HG03439 (cell line): Measurements from ENCODE around the gene CAP2.
"Not testable (repeated sequence)": the region's sequence is repeated elsewhere in the genome, so short reads cannot be mapped to it uniquely, and the experiment has no call there.

Experiments
- ATAC-seq: cut with Tn5 transposase; IDR thresholded peaks from one replicate; pipeline ENCODE4 v1.9.1; 2021; ENCODE audit warnings: mild to moderate bottlenecking, moderate library complexity; ENCODE audit not compliant: unreplicated experiment

Gene CAP2

DNA sequence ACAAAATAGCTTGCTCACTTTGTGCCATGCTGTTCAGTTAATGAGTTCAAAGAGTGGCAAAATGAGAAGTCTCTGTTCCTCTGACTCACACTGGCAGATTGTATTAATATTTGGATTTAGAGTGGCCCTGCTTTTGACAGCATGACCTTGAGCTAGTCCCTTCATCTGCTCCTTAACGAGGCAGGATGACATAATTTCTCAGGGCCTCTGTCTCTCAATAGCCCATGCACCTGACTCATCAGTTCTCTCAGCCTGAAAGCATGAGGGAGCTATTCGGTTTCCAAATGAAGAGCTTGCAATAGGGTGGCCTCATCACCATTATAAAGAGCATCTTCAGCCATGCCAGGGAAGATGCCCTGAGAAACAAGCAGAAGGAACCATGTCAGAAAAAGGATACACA lies 38.2 kb downstream of the CAP2 start:
- ATAC-seq = no peak

DNA sequence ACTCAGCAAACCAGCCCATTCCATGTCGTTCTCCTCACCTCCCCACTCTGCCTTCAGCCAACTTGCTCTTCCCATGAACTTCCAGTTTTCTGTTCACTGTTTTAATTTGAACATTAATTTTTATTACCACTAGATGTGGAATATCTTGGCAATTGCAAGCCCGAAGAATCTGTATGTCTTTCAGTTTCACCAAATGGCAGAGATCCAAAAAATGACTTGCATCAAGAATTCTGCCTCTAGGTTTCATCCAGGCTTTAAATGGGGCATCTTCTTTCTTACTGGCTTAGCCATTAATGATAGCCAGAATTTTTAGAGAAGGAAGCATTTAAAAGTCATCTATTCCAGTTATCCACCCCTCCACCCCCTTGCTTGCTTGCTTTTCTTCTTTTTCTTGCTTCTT lies 39.0 kb downstream of the CAP2 start:
- no peak for ATAC-seq

DNA sequence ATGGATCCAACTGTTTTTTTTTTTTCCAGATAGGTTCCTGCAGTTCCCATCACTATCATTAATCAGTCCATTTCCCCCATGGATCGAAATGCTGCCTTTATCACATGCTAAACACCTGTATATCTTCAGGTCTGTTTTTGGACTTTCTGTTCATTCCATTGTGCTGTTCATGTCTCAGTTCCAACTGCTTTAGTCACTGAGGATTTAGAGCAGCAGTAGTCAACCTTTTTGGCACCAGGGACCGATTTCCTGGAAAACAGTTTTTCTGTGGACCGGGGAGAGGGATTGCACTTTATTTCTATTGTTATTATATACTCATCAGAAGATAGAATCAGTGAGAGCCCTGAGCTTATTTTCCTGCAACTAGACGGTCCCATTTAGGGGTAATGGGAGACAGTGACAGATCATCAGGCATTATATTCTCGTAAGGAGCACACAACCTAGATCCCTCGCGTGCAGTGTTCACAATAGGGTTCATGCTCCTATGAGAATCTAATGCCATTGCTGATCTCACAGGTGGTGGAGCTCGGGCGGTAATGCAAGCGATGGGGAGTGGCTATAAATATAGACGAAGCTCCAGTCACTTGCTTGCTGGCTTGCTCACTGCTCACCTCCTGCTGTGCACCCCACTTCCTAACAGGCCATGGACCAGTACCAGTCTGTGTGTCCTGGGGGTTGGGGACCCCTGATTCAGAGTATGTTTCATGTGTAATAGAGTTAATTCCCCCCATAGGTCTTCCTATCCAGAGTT lies 46.0 kb downstream of the CAP2 start:
- ATAC-seq = no peak

DNA sequence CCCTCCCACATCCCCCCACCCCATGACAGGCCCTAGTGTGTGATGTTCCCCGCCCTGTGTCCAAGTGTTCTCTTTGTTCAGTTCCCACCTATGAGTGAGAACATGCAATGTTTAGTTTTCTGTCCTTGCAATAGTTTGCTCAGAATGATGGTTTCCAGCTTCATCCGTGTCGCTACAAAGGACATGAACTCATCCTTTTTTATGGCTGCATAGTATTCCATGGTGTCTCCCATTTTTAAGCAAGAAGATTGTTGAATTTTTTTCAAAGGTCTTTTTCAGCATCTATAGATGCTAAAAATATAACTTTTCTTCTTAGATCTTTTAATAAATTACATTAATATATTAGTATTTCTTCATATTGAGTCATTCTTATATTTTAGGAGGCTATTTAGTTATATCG lies 47.4 kb downstream of the CAP2 start:
- ATAC-seq = not testable (repeated sequence)

DNA sequence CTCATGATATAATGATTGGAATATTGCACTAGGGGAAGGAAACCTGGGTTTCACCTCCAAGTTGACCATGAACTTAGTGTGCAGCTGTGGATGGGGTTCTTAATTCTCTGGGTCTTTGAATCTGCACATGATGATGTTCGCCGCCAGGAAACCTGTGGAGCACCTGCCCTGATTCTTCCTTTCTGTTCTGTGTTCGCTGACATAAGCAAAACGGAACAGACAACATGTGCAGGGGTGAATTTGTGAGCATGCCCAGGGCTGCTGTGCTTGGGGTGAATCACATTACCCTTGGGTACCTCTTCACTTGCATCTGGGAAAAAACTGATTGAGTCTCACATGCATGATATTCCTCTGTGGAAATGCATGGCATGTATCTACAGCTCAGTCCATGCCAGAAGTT lies 48.8 kb downstream of the CAP2 start:
- ATAC-seq = no peak

DNA sequence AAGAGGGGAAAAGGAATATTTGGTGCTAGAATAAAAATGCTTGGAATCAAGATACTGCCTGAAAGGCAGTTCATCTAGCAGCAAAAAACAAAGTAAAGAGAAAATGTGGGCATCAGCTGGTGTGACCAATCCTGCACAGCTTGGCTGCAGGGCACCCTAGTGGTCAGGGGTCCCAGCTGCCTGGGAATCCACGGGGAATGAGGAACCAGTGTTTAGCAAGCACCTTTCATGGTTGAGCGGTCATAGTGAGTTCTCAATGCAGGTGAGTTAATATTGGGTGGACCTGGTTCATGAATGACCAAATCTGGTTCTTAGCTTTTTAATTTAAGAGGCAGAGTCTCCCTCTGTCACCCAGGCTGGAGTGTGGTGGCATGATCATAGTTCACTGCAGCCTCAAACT lies 53.3 kb downstream of the CAP2 start:
- no peak for ATAC-seq

DNA sequence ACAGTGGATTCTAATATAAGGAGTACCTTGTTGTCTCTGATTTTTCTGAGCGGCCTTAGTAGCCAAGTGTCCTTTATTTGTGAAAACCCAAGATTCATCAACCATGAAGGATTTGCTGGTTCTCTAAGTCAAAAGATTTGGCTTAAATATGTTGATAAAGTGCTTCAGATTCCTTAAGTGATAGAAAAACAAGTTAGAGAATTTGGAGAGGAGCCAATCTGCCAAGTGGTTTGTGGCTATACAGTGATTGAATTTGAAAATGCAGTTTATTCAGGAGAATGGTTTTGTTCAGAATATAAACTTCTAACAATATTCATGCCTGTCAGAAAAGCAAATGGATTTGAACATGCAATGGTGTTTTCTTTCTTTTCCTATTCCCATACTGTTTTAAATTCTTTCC lies 54.8 kb downstream of the CAP2 start:
- ATAC-seq = no peak

DNA sequence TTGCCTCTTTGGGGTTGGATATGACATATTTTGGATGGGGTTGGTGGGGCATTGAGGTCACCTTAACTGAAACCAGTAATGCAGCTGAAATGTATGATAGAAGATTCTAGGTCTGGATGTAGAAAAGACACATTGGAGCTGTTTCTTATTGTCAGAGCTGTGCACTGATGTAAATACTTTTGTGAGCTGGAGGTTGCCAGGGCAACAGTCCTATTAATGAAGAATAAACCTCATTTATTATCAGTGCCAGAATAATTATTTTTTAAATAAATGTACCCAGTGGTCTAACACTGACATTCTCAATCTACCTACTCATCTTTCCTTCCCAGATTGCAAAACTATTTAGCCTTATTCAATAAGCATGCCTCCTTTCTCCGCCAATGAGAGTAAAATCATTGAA lies 57.0 kb downstream of the CAP2 start:
- ATAC-seq = no peak

DNA sequence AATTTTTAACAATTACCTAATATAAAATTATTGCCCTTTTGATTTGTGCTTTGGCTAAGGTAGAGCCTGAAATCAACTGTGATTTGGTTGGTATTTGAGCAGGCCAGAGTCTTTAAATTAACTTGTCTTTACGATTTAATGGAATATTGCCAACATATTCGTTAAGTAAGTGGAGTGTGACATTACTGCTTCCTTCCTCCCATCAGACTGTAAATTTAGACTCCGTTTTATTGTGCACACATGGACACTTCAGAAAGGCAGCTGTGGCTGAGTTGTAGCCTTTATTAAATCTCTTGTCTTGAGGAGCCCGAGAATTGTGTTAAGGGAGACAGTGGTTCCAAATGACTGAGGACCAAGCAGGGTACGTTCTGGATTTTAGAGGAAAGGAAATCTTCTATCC lies 57.4 kb downstream of the CAP2 start:
- ATAC-seq = no peak

DNA sequence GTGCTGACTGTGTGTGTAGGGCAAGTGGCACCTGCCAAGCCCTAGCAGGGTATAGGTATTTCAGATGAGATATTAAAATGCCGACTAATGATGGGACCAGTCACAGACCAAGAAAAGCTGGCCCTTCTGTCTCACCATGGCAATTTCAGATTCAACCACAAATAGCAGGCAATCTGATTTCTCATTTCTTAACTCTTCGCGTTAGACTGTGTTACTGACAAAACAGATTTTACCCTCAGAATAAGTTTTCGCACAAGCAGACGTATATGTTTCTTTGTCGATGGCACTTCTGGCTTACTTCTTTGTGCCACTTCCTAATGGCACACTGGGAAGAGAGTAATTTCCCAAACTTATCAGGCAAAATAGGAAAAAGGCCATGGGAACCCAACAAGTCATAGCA lies 58.7 kb downstream of the CAP2 start:
- no peak for ATAC-seq

DNA sequence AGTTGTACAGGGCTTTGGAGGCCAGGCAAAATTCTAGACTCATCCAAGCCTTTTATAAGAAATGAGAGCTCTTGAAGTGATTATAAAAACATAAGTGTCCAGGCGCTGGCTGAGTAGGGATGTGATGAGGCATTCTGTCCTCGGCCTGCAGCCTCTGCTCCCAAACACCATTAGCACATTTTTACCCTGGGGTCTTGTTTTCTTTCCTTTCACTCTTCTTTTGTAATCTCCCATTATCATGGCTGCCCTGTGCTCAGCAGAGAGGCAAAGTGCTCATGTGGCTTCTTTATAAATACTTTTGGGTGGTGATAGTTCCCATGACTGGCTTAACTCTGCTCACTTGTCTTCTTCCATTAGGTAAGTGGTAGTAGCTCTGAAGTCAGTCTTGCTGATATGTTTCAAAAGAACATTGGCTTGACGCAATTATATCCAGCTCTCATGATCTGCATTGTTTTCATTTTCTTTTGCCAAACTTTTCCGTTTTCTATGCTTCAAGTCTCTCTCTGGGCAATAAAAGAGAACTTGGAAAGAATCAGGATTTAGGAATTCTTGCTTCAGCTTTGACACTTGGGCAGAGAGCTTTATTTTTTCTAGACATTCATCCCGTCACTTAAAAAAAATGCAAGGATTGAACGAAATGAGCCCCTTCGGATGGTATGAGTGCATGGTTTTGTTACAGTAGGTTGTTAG lies 61.1 kb downstream of the CAP2 start:
- ATAC-seq = no peak

DNA sequence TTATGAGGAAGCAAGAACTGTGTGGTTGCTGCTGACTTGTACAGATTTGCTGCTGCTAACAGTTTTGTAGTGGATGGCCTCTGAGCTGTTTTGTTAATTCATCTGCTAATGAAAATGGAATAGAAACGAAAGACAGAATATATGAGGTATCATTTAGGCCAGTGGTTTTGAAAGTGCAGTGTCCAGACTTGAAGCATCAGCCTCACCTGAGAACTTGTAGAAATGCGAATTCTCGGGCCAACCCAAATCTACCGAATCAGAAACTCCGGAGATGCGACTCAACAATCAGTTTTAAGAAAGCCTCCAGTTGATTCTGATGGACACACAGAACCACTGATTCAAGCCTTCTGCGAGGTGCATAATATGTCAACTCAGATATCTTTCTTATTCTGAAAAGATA lies 62.5 kb downstream of the CAP2 start:
- no peak for ATAC-seq

DNA sequence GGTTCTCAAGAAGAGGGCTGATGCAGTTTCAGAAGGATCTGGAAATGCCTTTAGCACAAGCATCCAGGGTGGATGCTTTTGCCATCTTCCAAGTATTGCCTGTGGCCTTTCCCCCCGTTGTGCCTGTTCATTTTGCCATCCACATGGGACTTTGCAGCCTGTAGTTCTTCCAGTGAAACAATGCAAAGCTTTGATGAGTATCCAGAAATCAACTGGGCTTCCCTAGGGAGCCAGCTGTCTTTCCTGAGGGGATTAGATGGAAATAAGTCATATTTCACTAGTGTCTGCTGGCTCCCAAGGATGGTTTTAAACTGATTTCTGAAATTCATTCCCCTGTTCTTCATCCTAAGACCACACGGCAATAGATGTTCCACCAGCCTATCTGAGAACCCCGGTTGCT lies 63.3 kb downstream of the CAP2 start:
- ATAC-seq = no peak

DNA sequence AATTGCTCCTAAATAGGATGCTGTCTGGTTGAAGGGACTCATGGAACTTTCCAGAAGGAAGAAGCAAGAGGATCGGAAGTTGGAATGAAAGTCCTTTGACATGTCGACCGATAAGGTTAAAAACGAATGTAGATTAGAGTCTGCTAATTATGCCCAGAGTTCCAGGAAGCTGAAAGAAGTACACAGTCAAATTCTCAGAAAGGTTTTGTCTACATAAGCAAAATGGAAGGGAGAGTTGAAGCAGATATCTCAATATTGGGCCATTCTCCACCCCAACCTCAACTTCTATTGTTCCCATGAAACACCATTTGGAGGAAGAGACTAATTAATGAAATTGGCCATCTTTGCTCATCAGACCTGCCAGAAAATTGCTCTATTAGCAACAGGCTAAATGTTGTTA lies 64.0 kb downstream of the CAP2 start:
- ATAC-seq = no peak

DNA sequence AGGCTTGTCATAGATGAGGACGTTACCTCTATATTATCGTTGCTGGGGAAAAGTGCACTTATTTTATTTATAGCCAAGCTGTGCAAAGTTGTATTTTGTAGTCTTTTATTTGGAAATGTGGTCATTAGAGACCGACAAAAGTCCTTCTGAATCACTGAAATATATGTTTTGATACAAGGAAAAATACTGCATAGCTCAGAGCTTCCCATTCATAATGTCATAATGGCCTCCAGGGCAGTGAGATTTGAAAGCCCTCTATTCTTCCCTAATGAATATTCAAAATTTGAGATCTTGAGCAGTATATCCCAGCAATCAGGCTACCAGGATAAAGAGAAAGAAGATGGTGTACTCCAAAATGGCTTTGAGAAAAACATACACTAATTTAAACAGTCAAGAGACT lies 64.6 kb downstream of the CAP2 start:
- no peak for ATAC-seq

DNA sequence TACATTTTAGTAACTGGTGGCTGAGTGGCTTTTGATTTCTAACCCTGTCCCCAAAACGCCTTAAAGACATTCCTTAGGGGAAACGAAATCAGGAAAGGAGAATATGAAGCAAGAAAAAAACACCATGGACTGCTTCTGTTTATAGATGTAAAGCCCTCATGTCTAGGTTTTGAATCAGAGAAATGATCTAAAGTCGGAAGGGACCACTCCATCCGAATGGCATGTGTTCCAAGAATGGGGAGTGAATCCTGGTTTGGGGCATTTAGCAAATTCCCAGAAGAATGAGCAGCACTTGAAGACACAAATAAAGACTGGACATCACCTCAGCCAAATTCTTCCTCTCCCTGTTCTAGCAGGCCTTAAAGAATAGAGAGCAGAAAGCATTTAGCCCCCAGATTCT lies 65.6 kb downstream of the CAP2 start:
- no peak for ATAC-seq

DNA sequence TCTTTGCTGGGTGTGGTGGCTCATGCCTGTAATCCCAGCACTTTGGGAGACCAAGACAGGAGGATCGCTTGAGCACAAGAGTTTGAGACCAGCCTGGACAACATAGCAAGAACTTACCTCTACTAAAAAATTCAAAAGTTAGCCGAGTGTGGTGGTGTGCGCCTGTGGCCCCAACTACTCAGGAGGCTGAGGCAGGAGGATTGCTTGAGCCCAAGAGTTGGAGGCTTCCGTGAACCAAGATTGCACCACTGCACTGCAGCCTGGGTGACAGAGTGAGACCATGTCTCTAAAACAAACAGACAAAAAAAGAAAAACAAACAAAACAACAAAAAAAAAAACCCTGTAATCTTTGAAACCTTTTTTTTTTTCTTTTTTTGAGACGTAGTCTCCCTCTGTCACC lies 67.5 kb downstream of the CAP2 start:
- no peak for ATAC-seq

DNA sequence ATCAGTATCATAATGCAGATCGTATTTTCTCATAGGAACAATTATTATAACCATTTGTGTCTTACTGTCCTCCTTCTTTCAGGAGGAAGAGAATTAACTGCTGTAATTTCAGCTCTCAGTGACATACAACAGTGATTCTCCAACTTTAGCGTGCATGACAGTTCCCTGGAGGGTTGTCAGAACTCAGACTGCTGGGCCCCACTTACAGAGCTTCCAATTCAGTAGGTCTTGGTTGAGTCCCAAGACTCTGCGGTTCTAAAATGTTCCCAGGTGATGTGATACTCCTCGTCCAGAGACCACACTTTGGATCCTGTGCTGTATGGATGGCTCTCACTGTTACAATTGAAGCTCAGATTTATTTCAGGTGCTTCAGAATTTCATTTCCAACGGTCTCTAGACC lies 72.8 kb downstream of the CAP2 start:
- ATAC-seq = no peak

DNA sequence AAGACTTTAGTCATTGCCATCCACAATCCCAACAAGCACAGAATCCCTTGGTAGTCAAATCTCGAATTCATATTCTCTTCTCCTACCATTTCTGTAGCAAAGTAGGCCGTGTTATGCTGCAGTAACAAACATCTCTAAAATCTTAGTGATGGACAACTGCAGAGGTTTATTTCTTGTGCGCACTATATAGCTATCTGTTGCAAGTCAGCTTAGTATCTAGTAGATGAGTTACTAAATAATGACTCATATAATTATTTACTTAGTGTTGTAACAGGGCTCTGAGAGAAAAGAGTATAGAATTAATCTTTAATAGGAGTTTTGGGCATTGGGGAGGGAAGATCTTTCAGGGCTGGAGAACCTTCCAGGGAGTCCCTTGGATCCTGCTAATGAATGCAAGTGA lies 73.3 kb downstream of the CAP2 start:
- ATAC-seq = no peak

DNA sequence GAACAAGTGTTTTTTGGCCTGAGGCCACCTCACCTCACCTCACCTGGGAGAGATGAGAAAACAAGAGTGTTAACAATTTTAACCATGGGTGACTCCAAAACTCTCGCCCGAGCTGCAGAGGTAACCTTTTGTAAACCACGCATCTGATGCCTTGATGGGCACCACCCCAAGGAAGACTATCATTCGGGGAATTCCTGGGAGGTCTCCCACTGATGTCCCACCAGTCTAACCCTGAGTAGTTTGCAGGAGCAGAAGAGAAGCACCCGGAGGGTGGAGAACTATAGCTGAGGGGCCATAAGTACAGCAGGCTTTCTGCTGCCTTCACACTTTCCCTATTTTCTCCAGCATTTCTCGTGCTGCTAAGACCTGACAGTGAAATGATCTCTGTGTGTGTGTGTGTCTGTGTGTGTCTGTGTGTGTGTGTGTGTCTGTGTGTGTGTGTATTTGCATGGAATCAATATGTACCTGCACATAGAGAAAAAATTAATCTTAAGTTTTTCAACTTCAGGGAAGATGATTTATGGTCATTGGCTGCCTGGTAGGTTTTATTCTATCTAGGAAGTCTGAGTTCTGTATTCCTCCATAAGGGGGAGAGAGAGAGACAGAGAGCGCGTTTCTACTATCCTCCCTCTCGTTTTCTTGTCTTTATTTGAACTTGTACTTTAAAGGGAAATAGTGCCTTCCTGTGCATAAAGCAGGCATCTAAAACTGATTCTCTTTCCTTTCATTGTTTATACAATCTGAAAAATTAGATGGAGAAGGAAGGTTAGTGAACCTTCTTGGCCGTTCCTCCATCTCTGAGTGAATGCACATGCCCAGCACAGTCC lies 75.8 kb downstream of the CAP2 start:
- ATAC-seq = no peak

DNA sequence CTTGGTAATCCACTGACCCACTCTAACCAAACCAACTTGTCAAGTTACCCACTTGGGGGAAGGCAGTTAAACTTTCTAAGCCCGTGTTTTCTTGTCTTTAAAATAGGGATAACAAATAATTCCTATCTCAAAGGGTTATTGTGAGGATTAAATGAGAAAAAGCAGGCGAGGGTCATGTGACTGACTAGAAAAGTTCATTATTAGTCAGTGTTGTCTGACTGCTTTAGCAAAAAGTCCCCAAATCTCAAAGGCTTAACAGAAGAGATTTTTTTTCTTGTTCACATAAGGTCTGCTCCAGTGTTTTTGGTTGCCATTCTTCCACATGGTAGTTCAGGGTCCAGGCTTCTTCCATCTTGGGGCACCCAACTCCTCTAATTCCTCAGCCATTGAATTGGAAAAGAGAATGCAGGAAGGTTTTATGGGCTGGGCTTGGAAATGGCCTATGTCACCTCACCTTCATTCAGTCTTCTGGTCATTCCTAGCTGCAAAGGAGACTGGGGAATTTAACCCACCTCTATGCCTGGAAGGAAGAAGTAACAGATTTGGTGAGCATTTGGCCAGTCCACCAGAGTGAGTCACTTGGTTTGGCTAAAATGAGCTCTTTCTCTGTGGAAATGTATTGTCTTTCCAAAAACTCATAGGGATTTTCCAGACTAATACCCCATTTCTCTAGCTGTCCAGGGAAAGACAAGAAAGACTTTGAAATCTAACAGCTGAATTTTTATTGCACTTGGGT lies 77.0 kb downstream of the CAP2 start:
- ATAC-seq = no peak
